ENCODE results near the gene B4GALT2.

- TF ChIP-seq CTCF (IDR thresholded peaks at IDR 0.05) (no peak), EZH2 (IDR thresholded peaks at IDR 0.05) (no peak), EZH2phosphoT487 (IDR thresholded peaks at IDR 0.05) (no peak)
Measured at GRCh38 chr1:43932786-43933385, 46.1 kb upstream of the B4GALT2 start.
